HG02973 (cell line): ENCODE results near the gene ATAD3C.
"Not testable (repeated sequence)": the region's sequence is repeated elsewhere in the genome, so short reads cannot be mapped to it uniquely, and the experiment has no call there.

ENCODE experiments used
- ATAC-seq: cut with Tn5 transposase; IDR thresholded peaks from one replicate; pipeline ENCODE4 v1.9.1; 2021; ENCODE audit warnings: moderate library complexity; ENCODE audit not compliant: unreplicated experiment

Gene ATAD3C

GRCh38 chr1:1440262-1441001 is 9.1 kb upstream of the ATAD3C start:
- no peak for ATAC-seq

GRCh38 chr1:1441002-1441888 is 8.2 kb upstream of the ATAD3C start:
- ATAC-seq: peak; percentile 46

DNA sequence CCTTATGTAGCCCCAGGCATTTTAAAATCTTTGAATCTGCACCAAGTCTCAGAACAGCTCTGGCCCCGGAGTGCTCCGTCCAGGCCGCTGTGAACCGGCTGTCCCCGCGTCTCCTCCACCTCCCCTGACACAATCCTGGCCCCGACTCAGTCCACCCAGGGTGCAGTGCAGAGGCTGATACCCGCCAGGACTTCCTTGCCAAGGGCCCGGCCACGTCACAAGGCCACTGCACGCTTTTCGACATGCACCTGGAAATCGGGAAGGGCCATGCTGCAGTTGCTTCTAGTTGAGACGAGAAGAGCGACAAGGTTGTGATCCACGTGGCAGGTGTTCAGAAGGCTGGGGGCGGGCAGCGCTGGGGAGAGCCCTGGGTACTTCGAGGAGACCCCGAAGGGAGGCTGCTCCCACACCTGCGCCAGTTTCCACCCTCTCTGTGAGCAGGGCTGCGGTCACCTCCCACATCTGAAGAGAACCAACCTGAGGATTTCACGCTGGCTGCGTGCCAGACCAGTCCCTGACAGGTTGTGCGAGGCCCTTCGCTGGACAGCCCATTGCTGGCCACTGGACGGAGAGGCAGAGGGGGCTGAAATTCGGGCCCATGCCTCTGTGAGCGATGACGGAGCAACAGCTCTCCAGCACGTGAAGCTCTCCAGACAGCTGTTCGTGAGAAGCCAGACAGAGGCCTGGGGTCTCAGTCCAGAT is 7.3 kb upstream of the ATAD3C start:
- ATAC-seq: no peak

DNA sequence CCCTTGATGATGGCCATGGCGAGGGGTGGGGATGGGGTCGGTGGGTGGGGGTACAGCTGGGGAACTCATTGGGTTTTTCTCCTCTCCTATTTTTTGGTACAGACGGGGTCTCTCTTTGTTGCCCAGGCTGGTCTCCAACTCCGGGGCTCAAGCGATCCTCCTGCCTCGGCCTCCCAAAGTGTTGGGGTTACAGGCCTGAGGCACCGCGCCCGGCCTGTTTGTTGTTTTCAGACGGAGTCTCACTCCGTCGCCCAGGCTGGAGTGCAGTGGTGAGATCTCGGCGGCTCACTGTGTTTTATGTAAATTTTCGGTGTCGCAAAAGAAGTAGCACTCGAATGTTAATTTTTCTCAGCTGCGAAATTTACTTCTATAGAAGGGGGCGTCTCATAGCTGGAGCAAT is 2.9 kb upstream of the ATAD3C start:
- ATAC-seq: not testable (repeated sequence)

GRCh38 chr1:1450616-1451015 is 1.1 kb downstream of the ATAD3C start:
- not testable (repeated sequence) for ATAC-seq

- no peak for ATAC-seq
These were observed 2.3 kb downstream of the ATAD3C start for GRCh38 chr1:1451696-1452364.

DNA sequence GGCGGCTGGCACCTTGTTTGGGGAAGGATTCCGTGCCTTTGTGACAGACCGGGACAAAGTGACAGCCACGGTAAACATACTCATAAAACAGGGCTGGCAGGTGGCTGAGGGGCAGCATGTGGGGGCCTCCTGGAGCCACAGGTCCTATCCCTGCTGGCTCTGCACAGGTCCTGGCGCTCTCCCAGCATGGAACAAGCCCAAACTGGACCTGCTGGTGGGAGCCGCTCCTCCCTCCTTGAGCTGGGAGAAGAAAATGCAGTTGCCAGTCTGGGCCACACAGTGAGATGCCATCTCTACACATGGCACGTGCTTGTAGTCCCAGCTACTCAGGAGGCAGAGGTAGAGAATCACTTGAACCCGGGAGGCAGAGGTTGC is 2.9 kb downstream of the ATAD3C start:
- not testable (repeated sequence) for ATAC-seq

- ATAC-seq: no peak
These were observed 3.4 kb downstream of the ATAD3C start for GRCh38 chr1:1452882-1453281.

DNA sequence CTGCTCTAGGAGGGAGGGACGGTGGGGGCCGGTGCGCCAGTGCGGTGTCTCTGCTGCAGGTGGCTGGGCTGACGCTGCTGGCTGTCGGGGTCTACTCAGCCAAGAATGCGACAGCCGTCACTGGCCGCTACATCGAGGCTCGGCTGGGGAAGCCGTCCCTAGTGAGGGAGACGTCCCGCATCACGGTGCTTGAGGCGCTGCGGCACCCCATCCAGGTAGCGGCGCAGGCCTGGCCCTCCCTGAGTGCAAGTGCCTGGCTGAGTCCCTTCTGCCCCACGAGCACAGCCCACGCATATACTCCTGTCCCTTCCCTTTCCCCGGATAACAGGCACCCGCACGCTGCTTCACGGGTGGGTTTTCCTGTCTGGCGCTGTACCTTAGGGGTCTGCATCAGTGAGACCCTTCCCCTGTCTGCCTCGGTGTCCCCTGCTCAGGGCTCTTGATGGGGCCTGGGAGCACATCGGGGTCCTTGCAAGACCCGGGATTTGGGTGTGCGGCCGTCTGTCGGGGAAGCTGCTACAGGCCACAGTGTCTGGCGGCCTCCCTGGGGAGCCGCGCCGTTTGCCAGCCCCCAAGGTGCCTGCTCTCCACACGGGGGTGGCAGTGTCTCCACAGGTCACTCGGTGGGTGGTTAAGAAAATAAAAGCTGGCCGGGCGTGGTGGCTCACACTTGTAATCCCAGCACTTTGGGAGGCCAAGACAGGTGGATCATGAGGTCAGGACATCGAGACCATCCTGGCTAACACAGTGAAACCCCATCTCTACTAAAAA is 5.0 kb downstream of the ATAD3C start:
- not testable (repeated sequence) for ATAC-seq

DNA sequence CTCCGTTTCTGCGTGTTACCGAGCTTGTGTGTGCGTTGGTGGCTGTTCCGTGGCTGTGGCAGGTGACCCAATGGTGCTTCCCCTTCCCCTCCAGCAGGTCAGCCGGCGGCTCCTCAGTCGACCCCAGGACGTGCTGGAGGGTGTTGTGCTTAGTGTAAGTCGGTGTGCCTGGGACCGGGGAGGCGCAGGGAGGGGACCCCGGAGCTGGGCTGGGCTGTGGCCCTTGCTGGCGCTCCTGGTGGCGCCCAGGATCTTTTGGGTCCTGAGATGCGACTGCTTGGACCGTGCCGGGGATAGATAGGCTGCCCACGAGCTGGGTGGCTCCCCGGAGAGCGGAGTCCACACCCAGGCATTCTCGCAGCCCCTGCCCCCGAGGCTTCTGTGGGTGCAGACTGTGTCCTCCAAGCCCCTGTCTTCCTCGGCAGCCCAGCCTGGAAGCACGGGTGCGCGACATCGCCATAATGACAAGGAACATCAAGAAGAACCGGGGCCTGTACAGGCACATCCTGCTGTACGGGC is 5.9 kb downstream of the ATAD3C start:
- no peak for ATAC-seq

GRCh38 chr1:1455934-1456333 is 6.4 kb downstream of the ATAD3C start:
- ATAC-seq: not testable (repeated sequence)

- not testable (repeated sequence) for ATAC-seq
These were observed 7.3 kb downstream of the ATAD3C start for GRCh38 chr1:1456683-1457255.

- ATAC-seq: not testable (repeated sequence)
These were observed 9.7 kb downstream of the ATAD3C start for GRCh38 chr1:1459156-1459555.

- not testable (repeated sequence) for ATAC-seq
These were observed 10.2 kb downstream of the ATAD3C start for GRCh38 chr1:1459711-1460110.

GRCh38 chr1:1460540-1461130 is 11.1 kb downstream of the ATAD3C start:
- ATAC-seq: no peak

- no peak for ATAC-seq
These were observed 12.3 kb downstream of the ATAD3C start for GRCh38 chr1:1461721-1462317.

DNA sequence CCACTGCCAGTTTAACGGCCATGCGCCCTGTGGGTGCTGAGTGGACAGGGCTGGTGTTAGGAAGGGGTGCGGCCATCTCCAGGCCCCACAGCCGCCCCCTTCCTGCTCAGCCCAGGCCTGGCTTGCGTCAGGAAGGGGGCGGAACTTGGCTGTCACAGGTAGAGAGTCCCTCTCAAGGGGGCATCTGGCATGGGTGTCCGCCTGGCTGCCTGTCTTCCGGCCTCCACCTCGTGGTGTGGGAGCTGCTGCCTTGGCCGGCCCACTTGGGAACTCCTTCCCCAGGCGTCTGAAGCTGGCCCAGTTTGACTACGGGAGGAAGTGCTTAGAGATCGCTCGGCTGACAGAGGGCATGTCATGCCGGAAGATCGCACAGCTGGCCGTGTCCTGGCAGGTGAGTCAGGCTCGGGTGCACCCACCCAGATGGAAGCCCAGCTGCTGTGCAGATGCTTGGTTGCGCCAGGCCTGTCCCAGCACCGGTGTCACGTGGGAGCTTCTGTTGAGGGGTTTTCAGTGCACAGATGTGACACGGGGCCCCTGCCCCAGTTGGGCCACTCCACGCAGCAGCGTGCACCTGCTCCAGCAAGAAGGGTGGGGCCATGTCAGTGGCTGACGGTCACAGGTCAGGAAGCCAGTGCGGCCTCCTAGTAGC is 13.0 kb downstream of the ATAD3C start:
- ATAC-seq: no peak

GRCh38 chr1:1463312-1463711 is 13.8 kb downstream of the ATAD3C start:
- no peak for ATAC-seq
